Testis (tissue), 2 donors: ENCODE data around the gene SLC5A6.
"Not testable (repeated sequence)": the region's sequence is repeated elsewhere in the genome, so short reads cannot be mapped to it uniquely, and the experiment has no call there.

Source experiments
- POLR2A ChIP-seq: fragments of 450-650 bp; IDR thresholded peaks from one replicate; pipeline ENCODE4 v1.6.1; 2017; ENCODE audit warnings: antibody characterized with exemption, mild to moderate bottlenecking, moderate library complexity
- TF ChIP-seq, protein P1 (sequence below), 3 experiments: fragments of 450-650 bp in 2 of 3; fragments of 200-600 bp in 1 of 3; sonication (generic) in 1 of 3; IDR thresholded peaks; one replicate each; pipeline ENCODE4 v1.5.1; 2016 to 2019; ENCODE audit warnings: antibody characterized with exemption in 3 of 3, mild to moderate bottlenecking in 2 of 3, moderate library complexity in 1 of 3

- TF ChIP-seq, protein P1, sequence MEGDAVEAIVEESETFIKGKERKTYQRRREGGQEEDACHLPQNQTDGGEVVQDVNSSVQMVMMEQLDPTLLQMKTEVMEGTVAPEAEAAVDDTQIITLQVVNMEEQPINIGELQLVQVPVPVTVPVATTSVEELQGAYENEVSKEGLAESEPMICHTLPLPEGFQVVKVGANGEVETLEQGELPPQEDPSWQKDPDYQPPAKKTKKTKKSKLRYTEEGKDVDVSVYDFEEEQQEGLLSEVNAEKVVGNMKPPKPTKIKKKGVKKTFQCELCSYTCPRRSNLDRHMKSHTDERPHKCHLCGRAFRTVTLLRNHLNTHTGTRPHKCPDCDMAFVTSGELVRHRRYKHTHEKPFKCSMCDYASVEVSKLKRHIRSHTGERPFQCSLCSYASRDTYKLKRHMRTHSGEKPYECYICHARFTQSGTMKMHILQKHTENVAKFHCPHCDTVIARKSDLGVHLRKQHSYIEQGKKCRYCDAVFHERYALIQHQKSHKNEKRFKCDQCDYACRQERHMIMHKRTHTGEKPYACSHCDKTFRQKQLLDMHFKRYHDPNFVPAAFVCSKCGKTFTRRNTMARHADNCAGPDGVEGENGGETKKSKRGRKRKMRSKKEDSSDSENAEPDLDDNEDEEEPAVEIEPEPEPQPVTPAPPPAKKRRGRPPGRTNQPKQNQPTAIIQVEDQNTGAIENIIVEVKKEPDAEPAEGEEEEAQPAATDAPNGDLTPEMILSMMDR (IDR thresholded peaks at IDR 0.05), result not testable (repeated sequence)
- TF ChIP-seq POLR2A, result not testable (repeated sequence)
Measured at GRCh38 chr2:27175781-27176180, 36.3 kb downstream of the SLC5A6 start.
